HG03460 (cell line): ENCODE results near the gene CST3.
A peak's percentile ranks its signal among the peaks of the same experiment; 100 is the strongest.
"Not testable (repeated sequence)": the region's sequence is repeated elsewhere in the genome, so short reads cannot be mapped to it uniquely, and the experiment has no call there.

Experiments used
- ATAC-seq: cut with Tn5 transposase; IDR thresholded peaks from one replicate; pipeline ENCODE4 v1.9.1; 2021; ENCODE audit not compliant: unreplicated experiment

Gene CST3, protein sequence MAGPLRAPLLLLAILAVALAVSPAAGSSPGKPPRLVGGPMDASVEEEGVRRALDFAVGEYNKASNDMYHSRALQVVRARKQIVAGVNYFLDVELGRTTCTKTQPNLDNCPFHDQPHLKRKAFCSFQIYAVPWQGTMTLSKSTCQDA

GRCh38 chr20:23637282-23638221 lies at the start of gene CST3:
Gene CST3 (minus strand): TSS chr20:23637955. CDS start chr20:23637862, 93 bp downstream.
- ATAC-seq: peak; percentile 51

- ATAC-seq: no peak
Measured at GRCh38 chr20:23686046-23686750, 48.4 kb upstream of the CST3 start.

DNA sequence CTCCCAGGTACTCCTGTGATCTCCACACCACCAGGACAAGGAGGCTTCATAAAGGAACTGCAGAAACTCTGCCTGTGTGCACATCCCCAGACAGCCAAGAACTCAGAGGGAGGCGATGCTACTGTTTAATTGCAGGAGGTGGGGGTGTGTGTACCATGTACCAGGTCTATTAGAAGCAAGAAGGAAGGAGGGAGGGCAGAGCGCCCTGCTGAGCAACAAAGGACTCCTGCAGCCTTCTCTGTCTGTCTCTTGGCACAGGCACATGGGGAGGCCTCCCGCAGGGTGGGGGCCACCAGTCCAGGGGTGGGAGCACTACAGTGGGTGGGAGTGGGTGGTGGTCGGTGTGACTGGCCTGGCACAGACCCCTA lies 47.8 kb upstream of the CST3 start:
- not testable (repeated sequence) for ATAC-seq

GRCh38 chr20:23684261-23684660 lies 46.5 kb upstream of the CST3 start:
- no peak for ATAC-seq

DNA sequence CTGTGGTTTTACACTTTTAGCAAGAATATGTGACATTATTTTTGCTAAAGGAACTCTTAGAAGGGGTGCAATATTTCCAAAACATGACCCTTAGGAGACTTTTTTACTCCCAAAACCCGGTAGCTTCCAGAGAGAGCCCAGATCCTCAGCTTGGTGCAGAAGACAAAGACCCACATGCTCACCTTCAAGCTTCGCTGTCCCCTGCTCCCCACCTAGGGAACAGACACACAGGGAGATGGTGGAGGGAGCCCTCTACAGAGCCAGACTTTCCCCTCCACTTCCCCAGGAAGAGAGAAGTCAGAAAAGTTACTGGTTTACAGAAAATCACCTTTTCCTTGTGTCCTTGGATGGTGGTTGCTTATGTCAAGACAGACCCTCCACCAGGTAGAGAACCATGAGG lies 46.1 kb upstream of the CST3 start:
- no peak for ATAC-seq

GRCh38 chr20:23683281-23683680 lies 45.5 kb upstream of the CST3 start:
- ATAC-seq: no peak

DNA sequence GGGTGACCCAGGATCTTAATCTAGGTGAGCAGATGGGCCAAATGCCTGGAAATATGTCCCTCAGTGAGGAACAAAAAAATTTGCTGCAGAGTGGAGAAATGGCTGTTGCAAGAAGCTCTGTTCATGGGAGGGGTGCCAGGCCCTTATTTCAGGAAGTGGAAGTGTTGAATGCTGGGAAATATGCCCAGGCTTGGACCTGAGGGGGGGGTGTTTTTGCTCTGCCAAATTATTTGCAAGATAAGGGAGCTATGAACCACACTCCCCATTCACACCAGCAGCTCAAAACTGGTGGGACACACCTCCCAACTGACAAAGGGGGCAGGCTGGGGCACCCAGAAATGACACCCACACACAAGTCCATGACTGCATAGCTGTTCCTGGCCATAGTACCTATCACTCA lies 42.4 kb upstream of the CST3 start:
- ATAC-seq: no peak

- no peak for ATAC-seq
Measured at GRCh38 chr20:23679133-23680092, 41.7 kb upstream of the CST3 start.

GRCh38 chr20:23673209-23673608 lies 35.5 kb upstream of the CST3 start:
- ATAC-seq: no peak

- no peak for ATAC-seq
Measured at GRCh38 chr20:23672158-23672557, 34.4 kb upstream of the CST3 start.

DNA sequence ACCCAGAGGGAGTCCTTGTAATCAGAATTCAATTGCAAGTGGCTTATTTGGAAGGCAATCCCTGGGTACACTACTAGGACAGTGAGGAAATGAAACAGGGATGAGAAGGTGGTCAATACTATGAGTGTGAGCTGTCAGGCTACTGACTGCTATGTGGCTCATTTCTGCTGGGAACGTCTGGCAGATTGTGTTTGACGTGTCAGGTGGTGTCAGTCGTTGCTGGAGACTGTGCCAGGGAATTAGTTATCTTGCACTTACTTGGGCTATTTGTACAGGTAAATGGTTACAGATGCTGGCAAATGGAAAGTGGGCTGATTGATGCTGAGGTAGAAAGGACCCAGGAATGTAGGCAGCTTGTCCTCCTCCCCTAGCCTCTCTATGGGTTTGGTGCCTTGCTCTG lies 33.7 kb upstream of the CST3 start:
- no peak for ATAC-seq

DNA sequence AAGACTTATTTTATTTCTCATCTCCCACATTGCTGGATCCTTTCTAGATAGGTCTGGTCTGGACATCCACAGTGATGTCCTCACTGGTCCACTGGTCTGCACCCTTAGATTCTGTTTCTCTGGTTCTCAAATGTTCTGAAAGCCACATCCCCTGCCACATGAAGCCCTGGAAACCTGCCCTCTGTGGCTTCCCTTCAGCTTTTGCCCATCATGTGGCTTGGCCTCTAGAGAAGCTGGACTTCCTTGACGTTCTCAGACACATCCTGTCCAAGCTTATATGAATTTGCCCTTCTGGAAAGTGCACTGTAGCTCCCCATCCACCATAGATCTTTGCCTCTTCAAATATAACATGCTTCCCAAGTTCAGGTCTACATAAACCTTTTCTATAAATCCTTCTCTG lies 32.6 kb upstream of the CST3 start:
- no peak for ATAC-seq

DNA sequence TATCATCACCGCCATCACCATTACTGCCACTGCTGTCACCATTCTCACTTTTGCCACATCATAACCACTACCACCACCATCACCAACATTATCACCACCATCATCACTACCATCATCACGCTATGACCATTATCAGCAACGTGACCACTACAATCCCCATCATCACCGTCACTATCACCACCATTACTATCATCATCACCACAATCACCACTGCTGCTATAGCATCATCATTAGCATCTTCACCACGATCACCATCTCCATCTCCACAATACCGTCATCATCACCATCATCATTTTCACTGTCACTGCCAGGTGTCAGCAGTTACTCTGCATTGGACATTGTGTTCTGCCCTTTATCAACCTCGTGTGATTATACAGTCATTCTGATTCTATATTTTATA lies 32.1 kb upstream of the CST3 start:
- ATAC-seq: no peak

- ATAC-seq: no peak
Measured at GRCh38 chr20:23669327-23669726, 31.6 kb upstream of the CST3 start.

- ATAC-seq: peak; percentile 79
Measured at GRCh38 chr20:23668477-23668951, 30.8 kb upstream of the CST3 start.

GRCh38 chr20:23667666-23668065 lies 29.9 kb upstream of the CST3 start:
- no peak for ATAC-seq

- no peak for ATAC-seq
Measured at GRCh38 chr20:23666698-23667097, 28.9 kb upstream of the CST3 start.

- no peak for ATAC-seq
Measured at GRCh38 chr20:23666189-23666588, 28.4 kb upstream of the CST3 start.

DNA sequence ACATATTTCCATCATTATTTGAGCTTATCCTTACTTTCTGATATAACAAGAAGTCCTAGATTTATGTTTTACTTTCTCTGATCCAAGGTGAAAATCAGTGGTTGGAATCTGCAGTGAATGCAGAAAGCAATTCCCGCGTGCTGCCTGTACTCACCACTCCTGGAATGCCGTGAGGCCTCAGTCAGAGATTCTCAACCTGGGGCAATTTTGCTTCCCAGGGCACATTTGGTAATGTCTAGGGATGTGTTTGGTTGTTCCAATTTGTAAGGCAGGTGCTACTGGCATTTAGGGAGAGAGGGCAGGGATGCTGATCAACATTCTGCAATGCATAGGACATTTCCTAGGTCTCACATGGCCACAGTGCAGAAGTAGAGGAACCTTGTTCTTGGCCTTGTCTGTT lies 27.2 kb upstream of the CST3 start:
- ATAC-seq: no peak

DNA sequence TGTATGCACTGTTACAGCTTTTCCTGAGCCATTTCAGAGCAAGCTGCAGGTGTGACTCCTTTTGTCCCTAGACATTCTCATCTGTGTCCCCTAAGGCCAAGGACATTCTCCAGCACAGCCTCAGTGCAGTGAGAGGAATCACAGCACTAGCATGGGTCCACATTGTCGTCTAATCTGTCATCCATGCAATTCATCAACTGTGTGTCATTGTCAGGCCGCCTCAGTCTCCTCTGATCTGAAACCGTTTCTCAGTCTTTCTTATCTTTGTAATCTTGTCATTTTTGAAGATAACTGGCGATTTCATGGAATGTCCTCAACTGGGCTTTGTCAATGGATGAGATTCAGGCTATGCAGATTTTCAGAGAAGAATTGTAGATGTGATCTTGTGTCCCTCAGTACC lies 26.3 kb upstream of the CST3 start:
- ATAC-seq: not testable (repeated sequence)

DNA sequence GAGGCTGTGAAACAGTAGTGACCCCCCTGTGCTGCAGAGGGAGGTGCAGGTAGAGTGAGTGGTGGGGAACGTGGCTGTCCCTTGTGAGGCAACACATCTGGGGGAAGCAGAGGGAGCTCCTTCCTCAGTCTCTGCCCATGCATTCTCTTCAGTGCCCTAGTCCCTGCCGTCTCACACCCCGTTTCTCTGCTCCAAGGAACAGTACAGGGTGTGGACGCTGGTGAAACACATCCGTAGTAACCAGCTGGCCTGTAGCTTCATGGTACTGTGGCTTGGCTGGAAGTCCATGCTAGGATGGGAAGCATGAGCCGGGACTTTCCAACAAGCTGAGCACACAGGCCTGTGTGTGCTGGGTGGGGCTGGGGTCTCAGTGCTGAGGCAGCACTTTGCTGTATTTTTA lies 25.4 kb upstream of the CST3 start:
- ATAC-seq: no peak
